HUES6 (cell line): ENCODE measurements around the gene ARHGEF10L.

Experiments
- H3K27ac ChIP-seq: 2 replicates; pipeline ENCODE4 v1.7.0; 2013; ENCODE audit warnings: low read depth, mild to moderate bottlenecking, low read length, inconsistent platforms
- H3K27me3 ChIP-seq: 2 replicates; pipeline ENCODE4 v1.6.1; 2013; ENCODE audit warnings: low read length; ENCODE audit not compliant: control insufficient read depth, insufficient read depth
- H3K36me3 ChIP-seq: 2 replicates; pipeline ENCODE4 v1.6.1; 2013; ENCODE audit warnings: low read length; ENCODE audit not compliant: control insufficient read depth, insufficient read depth
- H3K4me1 ChIP-seq: 2 replicates; pipeline ENCODE4 v1.6.1; 2013; ENCODE audit warnings: low read length; ENCODE audit not compliant: control insufficient read depth, insufficient read depth
- H3K4me3 ChIP-seq: 2 replicates; pipeline ENCODE4 v1.5.1; 2013; ENCODE audit warnings: low read depth, low read length
- H3K9ac ChIP-seq: one replicate; pipeline ENCODE4 v1.6.1; 2013; ENCODE audit warnings: mild to moderate bottlenecking, low read length
- H3K9me3 ChIP-seq: 2 replicates; pipeline ENCODE4 v1.6.1; 2013; ENCODE audit warnings: low read depth, low read length; ENCODE audit not compliant: control insufficient read depth, insufficient read depth

Gene ARHGEF10L

DNA sequence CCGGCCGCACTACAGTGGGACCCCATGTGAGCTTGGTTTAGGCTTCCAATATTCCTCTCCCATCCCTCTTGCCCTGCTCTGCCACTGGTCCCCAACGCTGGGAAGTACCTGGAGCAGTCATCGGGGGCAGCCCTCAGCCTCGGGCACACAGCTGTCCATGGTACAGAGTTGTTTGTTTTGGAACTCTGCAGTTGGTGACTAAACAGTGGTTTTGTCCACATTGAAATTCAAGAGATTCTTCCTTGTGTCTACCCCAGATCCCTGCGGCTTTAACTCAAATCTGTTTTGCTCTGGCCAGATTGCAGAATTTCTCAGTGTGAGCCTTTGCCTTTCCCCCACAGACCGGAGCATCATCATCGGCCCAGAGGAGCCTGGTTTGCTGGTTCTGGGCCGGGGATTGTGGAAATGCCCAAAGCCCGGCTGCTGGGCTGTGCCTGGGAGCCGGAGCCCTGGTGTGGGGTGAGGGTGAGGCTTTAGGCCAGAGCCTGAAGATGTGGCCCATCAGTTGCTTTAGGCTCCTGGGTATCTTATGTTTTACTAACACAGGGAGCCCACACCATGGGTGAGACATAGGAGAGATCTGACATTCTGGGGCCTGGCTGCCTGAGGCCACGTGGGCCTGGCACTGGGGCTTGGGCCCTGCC lies 93.2 kb downstream of the ARHGEF10L start:
- no peak overlapping the region for H3K27ac ChIP-seq
- H3K36me3 ChIP-seq = peaks cover 56% of the 10 kb centered on the region
- H3K27me3 ChIP-seq = no peaks in the 10 kb centered on the region
- no peak overlapping the region for H3K4me3 ChIP-seq
- H3K9ac ChIP-seq = no peak overlapping the region
- no peaks in the 10 kb centered on the region for H3K9me3 ChIP-seq
- H3K4me1 ChIP-seq = no peaks in the 10 kb centered on the region

DNA sequence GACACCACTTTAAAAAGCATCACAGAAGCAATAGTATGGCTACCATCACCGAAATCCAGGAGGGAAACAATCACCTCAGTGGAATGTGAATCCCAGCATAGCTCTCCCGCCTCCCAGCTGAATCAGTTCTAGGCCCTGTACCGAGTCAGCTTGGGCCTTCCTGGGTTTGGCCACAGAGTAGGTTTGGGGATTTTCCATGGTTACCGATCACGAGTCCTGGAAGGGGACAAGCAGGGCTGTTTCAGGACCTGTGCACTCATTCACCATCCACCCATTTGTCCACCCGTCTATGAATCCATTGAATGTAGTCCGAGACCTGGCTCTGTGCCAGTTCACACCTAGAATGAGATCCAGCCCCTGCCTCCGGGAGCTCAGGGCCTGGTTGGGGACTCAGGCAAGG lies 94.2 kb downstream of the ARHGEF10L start:
- Histone ChIP-seq H3K27ac (no peak overlapping the region), H3K9me3 (no peaks in the 10 kb centered on the region), H3K4me1 (no peaks in the 10 kb centered on the region), H3K27me3 (no peaks in the 10 kb centered on the region), H3K4me3 (no peak overlapping the region), H3K9ac (no peak overlapping the region), H3K36me3 (peaks cover 65% of the 10 kb centered on the region)

DNA sequence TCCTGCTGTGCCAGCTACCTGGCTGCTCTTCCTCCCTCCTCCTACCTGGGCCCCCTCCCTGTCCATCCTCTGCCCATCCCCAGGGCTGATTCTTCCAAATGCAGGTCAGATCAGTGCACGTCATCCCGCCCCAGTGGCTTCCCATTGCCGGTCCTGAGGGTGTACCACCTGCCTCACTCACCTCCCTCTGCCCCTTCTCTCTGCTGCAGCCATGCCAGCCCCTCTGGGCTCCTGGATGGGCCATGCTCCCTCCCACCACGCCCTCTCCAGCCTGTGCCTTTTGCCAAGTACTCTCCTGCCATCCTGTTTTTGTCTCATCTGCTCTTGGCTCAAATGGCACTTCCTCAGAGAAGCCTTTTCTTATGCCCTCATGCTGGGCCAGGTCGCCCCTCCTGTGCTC lies 95.8 kb downstream of the ARHGEF10L start:
- Histone ChIP-seq H3K4me1 (no peaks in the 10 kb centered on the region), H3K27ac (no peak overlapping the region), H3K36me3 (peaks cover 80% of the 10 kb centered on the region), H3K9me3 (no peaks in the 10 kb centered on the region), H3K27me3 (no peaks in the 10 kb centered on the region), H3K4me3 (no peak overlapping the region), H3K9ac (no peak overlapping the region)

DNA sequence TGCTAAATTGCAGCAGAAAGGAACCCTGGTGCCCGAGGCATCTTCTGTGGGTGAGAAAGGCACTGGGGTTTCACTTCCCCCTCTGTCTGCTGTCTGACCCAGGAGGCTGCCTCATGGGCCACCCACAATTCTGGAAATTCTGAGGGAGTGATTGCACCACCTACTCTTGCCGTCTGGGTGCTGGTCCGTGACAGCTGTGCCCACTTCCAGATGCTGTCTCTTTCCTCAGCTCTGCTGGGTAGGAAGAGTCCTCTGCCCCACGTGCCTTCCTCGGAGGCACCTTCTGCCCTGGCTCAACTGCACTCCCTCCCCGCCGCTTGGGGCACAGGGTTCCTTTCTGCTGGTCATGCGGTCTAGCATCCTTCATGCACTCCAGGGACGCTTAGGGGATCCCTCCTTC lies 96.3 kb downstream of the ARHGEF10L start:
- Histone ChIP-seq H3K4me3 (no peak overlapping the region), H3K36me3 (peaks cover 86% of the 10 kb centered on the region), H3K9me3 (no peaks in the 10 kb centered on the region), H3K27ac (no peak overlapping the region), H3K4me1 (no peaks in the 10 kb centered on the region), H3K27me3 (no peaks in the 10 kb centered on the region), H3K9ac (no peak overlapping the region)

DNA sequence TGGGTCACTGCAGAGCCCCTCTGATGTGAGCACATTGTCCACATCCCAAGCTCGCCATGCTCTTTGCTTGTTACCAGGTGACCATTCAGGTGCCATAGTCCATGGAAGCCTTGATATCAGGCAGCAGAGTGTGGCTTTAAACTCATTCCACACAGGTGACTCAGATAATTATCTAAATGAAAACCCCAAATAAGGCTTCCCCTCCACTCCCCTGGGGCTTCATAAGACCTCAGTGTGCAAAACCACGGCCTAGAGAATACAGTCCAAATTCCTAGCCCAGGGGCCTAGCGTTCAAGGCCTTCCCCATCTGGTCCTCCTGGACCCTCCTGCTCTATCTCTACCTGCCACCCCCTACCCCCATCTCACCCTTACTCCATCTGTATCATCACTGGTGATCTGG lies 97.1 kb downstream of the ARHGEF10L start:
- Histone ChIP-seq H3K4me3 (no peak overlapping the region), H3K27me3 (no peaks in the 10 kb centered on the region), H3K9ac (no peak overlapping the region), H3K27ac (no peak overlapping the region), H3K36me3 (peaks cover 84% of the 10 kb centered on the region), H3K4me1 (no peaks in the 10 kb centered on the region), H3K9me3 (no peaks in the 10 kb centered on the region)

DNA sequence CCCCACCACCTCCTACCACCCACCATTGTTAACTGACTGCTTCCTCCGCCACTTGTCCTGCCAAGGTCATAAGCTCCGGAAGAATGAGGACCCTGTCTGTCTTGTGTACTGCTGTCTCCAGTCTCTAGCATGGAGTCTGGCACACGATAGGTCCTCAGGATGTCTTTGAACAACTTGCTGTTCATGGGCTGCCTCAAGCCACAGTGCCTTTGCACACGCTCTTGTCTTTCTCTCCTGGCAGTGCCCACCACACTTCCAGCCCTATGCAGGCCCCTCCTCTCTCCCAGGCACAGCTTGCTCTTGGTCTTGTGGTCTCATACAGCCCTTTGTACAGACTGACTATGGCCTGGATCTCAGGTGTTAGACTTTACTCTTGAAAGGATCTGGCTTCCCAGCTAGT lies 97.6 kb downstream of the ARHGEF10L start:
- no peaks in the 10 kb centered on the region for H3K4me1 ChIP-seq
- H3K27ac ChIP-seq = no peak overlapping the region
- no peak overlapping the region for H3K4me3 ChIP-seq
- H3K27me3 ChIP-seq = no peaks in the 10 kb centered on the region
- H3K9ac ChIP-seq = no peak overlapping the region
- H3K9me3 ChIP-seq = no peaks in the 10 kb centered on the region
- peaks cover 80% of the 10 kb centered on the region for H3K36me3 ChIP-seq

DNA sequence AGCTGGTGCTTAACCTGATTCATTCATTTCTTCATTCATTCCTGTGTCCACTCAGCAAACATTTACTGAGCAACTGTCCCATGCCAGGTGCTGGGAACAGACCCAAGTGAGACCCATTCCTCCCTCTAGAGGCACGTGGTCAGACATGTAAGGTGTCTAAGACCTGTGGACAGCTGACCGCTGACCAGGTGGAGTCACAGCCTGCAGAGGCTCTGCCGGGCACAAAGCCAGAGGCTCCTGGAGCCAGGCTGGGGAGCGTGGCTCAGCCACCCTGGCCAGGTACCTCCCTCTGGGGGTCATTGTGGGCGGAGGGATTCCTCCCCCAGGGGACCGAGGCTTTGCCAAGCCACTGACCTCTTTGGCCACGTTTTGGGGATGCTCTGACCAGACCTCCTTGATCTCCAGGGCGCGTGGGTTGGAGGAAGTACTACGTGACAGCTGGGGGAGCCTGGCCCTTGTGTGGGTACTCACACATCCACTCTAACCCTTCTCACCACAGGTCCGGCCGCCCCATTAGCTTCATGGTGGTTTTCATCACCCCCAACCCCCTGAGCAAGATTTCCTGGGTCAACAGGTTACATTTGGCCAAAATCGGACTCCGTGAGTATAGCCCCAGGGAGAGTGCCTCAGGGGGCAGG lies 100.3 kb downstream of the ARHGEF10L start:
- H3K4me1 ChIP-seq = no peaks in the 10 kb centered on the region
- H3K27me3 ChIP-seq = no peaks in the 10 kb centered on the region
- H3K4me3 ChIP-seq = no peak overlapping the region
- peaks cover 60% of the 10 kb centered on the region for H3K36me3 ChIP-seq
- no peak overlapping the region for H3K27ac ChIP-seq
- H3K9me3 ChIP-seq = no peaks in the 10 kb centered on the region
- H3K9ac ChIP-seq = no peak overlapping the region

DNA sequence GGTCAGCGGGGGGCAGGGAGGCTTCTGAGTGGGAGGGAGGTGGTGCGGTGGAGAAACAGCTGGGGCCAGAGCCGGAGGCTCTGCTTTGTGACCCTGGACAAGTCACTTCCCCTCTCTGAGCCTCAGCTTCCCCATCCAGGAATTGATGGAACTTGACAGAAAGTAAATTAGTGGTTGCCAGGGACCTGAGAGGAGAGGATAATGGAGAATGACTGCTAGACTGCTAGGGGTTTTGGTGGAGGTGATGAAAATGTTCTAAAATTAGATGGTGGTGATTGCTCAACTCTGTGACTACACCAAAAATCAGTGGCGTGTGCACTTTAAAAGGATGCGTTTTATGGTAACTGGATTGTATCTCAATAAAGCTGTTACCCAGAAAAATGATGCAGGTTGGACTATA lies 100.9 kb downstream of the ARHGEF10L start:
- no peaks in the 10 kb centered on the region for H3K9me3 ChIP-seq
- H3K27ac ChIP-seq = no peak overlapping the region
- H3K4me3 ChIP-seq = no peak overlapping the region
- H3K9ac ChIP-seq = no peak overlapping the region
- H3K27me3 ChIP-seq = no peaks in the 10 kb centered on the region
- H3K4me1 ChIP-seq = no peaks in the 10 kb centered on the region
- peaks cover 54% of the 10 kb centered on the region for H3K36me3 ChIP-seq

DNA sequence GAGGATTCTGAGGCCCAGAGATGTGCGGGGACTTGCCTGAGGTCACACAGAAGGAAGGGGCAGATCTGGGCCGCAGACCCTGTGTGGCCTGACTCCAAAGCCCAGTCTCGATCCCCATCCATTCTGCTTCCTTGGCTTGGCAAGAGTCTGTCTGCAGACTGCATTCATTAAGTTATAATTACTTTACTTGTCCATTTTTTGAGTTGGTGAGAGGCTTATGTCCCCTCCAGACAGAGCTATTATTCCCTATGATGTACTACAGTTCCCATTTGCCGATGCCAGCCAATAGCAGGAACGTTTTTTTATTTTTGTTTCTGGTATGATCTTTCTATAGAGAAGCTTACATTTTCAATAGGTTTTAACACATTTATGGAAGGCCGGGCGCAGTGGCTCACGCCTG lies 101.5 kb downstream of the ARHGEF10L start:
- Histone ChIP-seq H3K4me1 (no peaks in the 10 kb centered on the region), H3K9ac (no peak overlapping the region), H3K4me3 (no peak overlapping the region), H3K36me3 (peaks cover 53% of the 10 kb centered on the region), H3K9me3 (no peaks in the 10 kb centered on the region), H3K27me3 (no peaks in the 10 kb centered on the region), H3K27ac (no peak overlapping the region)

DNA sequence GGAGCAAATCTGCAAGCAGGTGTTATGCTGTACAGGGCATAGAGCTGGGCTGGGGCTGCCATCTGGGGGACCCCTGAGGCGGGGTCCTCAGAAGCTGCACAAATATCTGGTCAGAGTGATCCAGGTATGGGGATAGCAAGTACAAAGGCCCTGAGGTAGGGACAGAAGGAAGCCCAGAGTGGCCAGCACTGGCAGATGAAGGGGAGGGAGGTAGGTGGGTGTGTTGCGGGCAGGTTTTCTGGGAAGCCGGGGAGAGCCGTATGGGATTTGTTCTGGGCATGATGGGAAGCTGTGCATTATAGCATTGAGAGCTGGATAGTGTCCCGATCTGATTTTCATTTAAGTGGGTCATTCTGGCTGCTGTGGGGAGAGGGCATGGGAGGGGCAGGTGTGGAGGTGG lies 102.7 kb downstream of the ARHGEF10L start:
- H3K9me3 ChIP-seq = no peaks in the 10 kb centered on the region
- no peaks in the 10 kb centered on the region for H3K4me1 ChIP-seq
- no peak overlapping the region for H3K4me3 ChIP-seq
- H3K27me3 ChIP-seq = no peaks in the 10 kb centered on the region
- peaks cover 42% of the 10 kb centered on the region for H3K36me3 ChIP-seq
- H3K9ac ChIP-seq = no peak overlapping the region
- no peak overlapping the region for H3K27ac ChIP-seq

DNA sequence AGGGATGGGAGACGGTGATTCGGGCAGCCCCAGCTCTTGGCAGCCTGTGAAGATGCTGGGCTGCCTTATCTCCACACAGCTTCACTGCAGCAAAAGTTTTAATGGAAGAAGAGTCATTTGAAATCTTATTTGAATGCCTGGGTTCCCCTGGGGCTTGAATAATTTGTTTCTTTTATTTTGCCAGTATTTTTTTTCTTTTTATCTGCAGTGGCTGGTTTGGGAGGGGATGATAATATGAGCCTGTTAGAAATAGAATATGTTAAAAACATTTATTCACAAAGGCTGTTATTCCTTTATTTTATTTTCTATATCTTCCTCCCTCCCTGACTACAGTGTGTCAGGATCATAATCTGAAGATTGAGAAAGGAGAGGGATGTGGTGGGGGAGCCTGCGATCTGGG lies 103.4 kb downstream of the ARHGEF10L start:
- no peak overlapping the region for H3K27ac ChIP-seq
- H3K36me3 ChIP-seq = peaks cover 37% of the 10 kb centered on the region
- no peaks in the 10 kb centered on the region for H3K4me1 ChIP-seq

More for the DNA sequence above, 103.4 kb downstream of the ARHGEF10L start:
- Histone ChIP-seq H3K4me3 (no peak overlapping the region), H3K27me3 (no peaks in the 10 kb centered on the region), H3K9ac (no peak overlapping the region), H3K9me3 (no peaks in the 10 kb centered on the region)
